Activated CD4-positive, alpha-beta T cell treated with anti-CD3 and anti-CD28 coated beads for 1 hour (primary cell): ENCODE data around the gene AANAT.

Experiments
- DNase-seq: peaks from one replicate; pipeline ENCODE4 v3.0.0-alpha.2; 2020

The AANAT gene

GRCh38 chr17:76491271-76492122 lies 24.1 kb downstream of the AANAT start:
- DNase-seq, result no peak

GRCh38 chr17:76492123-76492988 lies 25.0 kb downstream of the AANAT start:
- DNase-seq, result no peak

GRCh38 chr17:76492989-76493501 lies 25.6 kb downstream of the AANAT start:
- no peak for DNase-seq

DNA sequence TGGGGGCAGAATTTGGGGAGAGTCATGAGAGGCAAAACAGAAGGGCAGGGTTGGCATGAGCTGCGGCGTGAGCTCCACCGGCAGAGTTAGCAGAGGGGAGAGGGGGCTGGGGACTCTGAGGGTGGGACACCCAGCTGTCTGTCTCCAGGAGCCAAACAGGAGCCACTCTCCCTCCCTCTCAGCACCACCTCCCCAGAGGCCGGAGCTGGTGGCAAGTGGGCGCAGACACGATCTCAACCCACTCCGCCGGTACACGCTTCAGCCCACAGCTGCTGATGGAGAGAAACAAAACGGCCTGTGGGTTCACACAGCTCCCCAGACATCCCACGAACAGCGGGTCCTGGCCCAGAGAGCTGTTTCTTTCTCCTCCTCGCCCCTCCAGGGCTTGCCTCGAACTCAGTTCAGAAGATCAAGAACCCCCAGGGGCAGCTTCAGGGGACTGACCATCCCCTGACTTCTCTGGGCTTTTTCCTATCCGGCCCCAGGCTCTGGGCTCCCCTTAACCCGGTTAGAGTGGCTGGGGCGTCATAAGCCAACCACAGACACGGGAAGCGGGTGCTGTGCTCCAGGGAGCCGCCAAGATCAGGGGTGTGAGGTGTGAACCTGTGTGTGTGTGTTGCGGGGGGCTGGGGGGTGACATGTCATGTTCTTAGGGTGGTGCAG lies 26.2 kb downstream of the AANAT start:
- no peak for DNase-seq

GRCh38 chr17:76495663-76496400 lies 28.4 kb downstream of the AANAT start:
- no peak for DNase-seq

- DNase-seq, result no peak
These were observed 29.1 kb downstream of the AANAT start for GRCh38 chr17:76496464-76496863.

DNA sequence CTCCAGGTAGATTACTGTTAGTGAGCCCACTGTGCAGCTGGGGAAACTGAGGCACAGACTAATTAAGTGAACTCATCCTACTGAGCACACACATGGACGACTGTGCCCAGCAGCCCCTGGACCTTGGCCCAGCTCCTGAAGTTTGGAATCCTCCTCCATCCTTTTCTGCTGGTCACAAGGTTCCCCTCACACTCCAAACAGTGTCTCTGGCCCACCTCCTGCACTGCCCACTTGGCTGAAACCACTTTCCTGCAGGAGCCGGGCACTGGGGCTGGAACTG lies 30.2 kb downstream of the AANAT start:
- DNase-seq, result no peak

GRCh38 chr17:76497979-76498875 lies 30.8 kb downstream of the AANAT start:
- no peak for DNase-seq

- DNase-seq, result no peak
These were observed 31.5 kb downstream of the AANAT start for GRCh38 chr17:76498876-76499251.

GRCh38 chr17:76499267-76499667 lies 31.9 kb downstream of the AANAT start:
- DNase-seq, result no peak

DNA sequence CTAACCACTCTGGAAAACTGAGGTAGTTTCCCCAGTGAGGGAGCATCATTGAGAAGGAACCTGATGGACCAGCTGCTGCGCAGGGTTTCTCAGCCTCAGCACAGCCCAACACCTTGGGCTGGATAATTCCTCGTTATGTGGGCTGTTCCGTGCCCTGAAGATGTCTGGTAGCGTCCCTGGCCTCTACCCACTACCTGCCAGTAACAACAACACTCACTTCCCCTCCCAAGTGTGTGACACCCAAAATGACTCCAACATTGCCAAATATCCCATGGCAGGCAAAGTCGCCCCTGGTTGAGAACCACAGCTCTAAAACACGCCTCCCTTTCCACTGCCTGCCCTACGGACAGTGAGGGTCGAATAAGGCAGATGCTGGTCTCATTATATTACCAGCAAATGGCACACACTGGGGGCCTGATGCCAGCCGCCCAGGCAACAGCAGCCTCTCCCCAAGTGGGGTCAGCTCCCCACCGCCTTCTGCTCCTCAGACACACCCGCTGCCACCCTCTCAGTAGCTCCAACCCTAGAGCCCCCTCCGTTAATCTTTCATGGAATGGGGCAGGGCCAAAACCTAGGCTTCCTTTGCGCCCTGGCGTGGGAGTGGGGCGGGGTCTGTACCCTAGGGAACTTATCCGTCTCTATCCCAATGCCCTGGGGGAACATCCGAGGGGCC lies 32.8 kb downstream of the AANAT start:
- DNase-seq, result no peak

GRCh38 chr17:76500747-76501017 lies 33.3 kb downstream of the AANAT start:
- DNase-seq, result no peak

GRCh38 chr17:76501018-76501826 lies 33.8 kb downstream of the AANAT start, which contains the start of gene RHBDF2:
RHBDF2 (minus strand) TSS chr17:76501423; CDS start chr17:76481524, 19,899 bp downstream.
- peak; percentile 94 for DNase-seq

GRCh38 chr17:76501827-76502307 lies 34.5 kb downstream of the AANAT start:
- DNase-seq, result no peak

DNA sequence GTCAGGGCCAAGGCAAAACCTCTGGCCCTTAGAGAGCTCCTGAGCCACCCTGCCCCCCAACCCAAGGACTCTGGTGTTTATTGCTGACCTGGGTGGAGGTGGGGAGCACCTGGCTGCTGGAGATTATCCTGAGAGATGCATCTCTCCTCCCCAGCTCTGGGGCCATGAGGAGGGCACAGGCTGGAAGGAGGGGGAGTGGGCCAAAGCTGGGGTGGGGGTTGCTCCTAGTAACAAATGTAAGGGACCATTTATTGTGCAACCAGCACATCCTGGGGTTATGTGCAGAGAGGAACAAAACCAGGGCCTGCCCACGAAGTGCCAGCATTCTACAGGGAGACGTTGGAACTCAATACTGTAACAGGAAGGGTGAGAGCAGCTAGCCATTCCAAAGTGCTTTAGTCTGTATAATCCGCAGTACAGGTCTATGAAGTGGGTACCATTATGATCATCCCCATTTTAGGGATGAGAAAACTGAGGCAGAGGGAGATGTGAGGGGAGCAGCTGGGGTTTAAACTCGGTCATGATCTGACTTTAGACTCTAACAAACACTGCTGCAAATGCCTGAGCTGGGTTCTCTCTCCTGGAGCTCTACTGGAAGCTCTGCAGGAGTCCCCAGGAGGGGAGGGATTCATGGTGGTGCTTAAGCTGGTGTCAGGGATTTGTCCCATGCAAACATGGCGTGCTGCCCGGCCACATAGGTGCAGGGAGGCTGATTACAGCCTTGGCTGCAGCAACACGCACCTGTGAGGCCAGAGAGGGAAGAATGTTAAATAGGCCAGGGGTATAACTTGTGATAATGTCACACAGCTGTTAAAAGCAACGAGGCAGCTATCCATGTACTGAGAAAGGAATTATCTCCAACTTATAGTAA lies 35.2 kb downstream of the AANAT start:
- DNase-seq, result no peak

DNA sequence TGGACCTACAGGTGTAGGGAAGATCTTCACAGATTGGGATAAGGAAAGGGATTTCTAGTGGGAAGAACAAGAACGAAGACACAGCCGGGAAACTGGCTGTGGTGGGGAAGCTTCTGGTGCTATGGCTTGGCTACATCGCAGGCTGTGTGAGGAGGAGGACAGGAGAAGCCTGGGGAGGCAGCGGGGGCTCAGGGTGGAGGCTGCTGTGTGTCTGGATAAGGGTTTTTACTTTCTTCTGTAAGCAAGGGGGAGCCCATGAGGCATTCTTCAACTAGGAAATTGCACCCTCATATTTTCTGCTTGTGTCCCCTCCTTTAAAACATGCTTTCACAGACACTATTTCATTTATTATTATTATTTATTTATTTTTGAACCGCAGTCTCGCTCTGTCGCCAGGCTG lies 36.7 kb downstream of the AANAT start:
- DNase-seq, result no peak

GRCh38 chr17:76506408-76507345 lies 39.3 kb downstream of the AANAT start:
- peak; percentile 85 for DNase-seq
